Measurements from ENCODE around the gene ZFP36L1. TPM values are rescaled to one million over a fixed set of nuclear protein-coding genes. Genes with fewer than 3 reads are reported as not detected.

ZFP36L1 gene
- total RNA-seq, 1 experiment from 2014 or later = 304 TPM

GRCh38 chr14:68756734-68757133 is 36.1 kb downstream of the ZFP36L1 start:
- ATAC-seq = no peak
- CTCF ChIA-PET = no interaction called here
- intact Hi-C loops (cut with micrococcal nuclease) = no loop called here

More at GRCh38 chr14:68756734-68757133, 36.1 kb downstream of the ZFP36L1 start:
- no peak overlapping the region for H3K4me2 ChIP-seq (ENCODE audit: low read length)
- no peaks in the 10 kb centered on the region for H3K9me2 ChIP-seq (ENCODE audit: insufficient read depth)
- RAD21 ChIA-PET (ENCODE audit: low non-redundant PET in 1 of 2, low total read pairs in 2 of 2, uncharacterized antibody in 2 of 2, unreplicated experiment in 2 of 2) = no interaction called here
- H2AFZ ChIP-seq (ENCODE audit: low read depth, low read length, poor library complexity, severe bottlenecking) = no peak overlapping the region
- no peaks in the 10 kb centered on the region for H3K27me3 ChIP-seq (ENCODE audit: insufficient read depth, low read length)
- TF ChIP-seq EZH2 (IDR thresholded peaks at IDR 0.05) (no peak), POLR2AphosphoS5 (IDR thresholded peaks at IDR 0.05; ENCODE audit: low read depth, low read length) (no peak), ATF3 (IDR thresholded peaks at IDR 0.05) (no peak), REST (IDR thresholded peaks at IDR 0.05; ENCODE audit: low read depth) (no peak), CEBPB (IDR thresholded peaks at IDR 0.05; ENCODE audit: low read depth) (no peak), EZH2phosphoT487 (IDR thresholded peaks at IDR 0.05; ENCODE audit: borderline replicate concordance) (no peak), MAX (IDR thresholded peaks at IDR 0.05) (no peak), SRF (IDR thresholded peaks at IDR 0.05; ENCODE audit: low read depth) (no peak), RAD21 (IDR thresholded peaks at IDR 0.05; ENCODE audit: low read depth) (no peak), TCF7L2 (IDR thresholded peaks at IDR 0.05; ENCODE audit: borderline replicate concordance, extremely low read depth, insufficient read depth, insufficient read length) (no peak), ZNF274 (IDR thresholded peaks at IDR 0.05; ENCODE audit: low read depth, low read length) (no peak)
- no peaks in the 10 kb centered on the region for H3K9me3 ChIP-seq (ENCODE audit: control insufficient read depth in 1 of 2, insufficient read depth in 1 of 2, low read depth in 1 of 2, low read length in 2 of 2)
- BruUV-seq (replicated peaks) = no TSS peak
- no peak overlapping the region for H3K9ac ChIP-seq (ENCODE audit: low read length)
- H3K4me1 ChIP-seq (ENCODE audit: control insufficient read depth in 1 of 2, insufficient read depth in 2 of 2, low read length in 2 of 2) = no peaks in the 10 kb centered on the region
- no peaks in the 10 kb centered on the region for H3K36me3 ChIP-seq (ENCODE audit: control insufficient read depth in 1 of 2, insufficient read depth in 2 of 2, low read length in 2 of 2)
- H4K20me1 ChIP-seq (ENCODE audit: insufficient read depth) = no peaks in the 10 kb centered on the region
- H3K4me3 ChIP-seq (replicated peaks in 1 of 2; ENCODE audit: low read depth in 1 of 2, low read length in 2 of 2) = no peak overlapping the region
- H3K27ac ChIP-seq (ENCODE audit: low read depth, low read length) = no peak overlapping the region
- H3K79me2 ChIP-seq (ENCODE audit: insufficient read depth, low read length) = no peaks in the 10 kb centered on the region
- POLR2A ChIA-PET = no interaction called here
- no peak for DNase-seq (ENCODE audit: low read depth, low spot score)
